HepG2 (cell line): ENCODE data around the gene SORL1-AS1.

Experiments used
- ATAC-seq: fragments of 200-7000 bp; cut with Tn5 transposase; 3 replicates; pipeline ENCODE4 v1.9.1; 2020; ENCODE audit warnings: mild to moderate bottlenecking, moderate library complexity
- BruUV-seq: library from RNA; stranded (reverse); fragments of 400-500 nt; replicated peaks from 2 replicates; lab custom pipeline; 2021; lab: Mats Ljungman, UMichigan
- CTCF ChIA-PET: fragments of 300-600 bp; formaldehyde crosslinking; extraction: SDS; loops from one replicate; lab custom pipeline; 2021; ENCODE audit warnings: low total read pairs, inconsistent platforms, low intra/inter-chr PET ratio; lab: Yijun Ruan, JAX
- POLR2A ChIA-PET: fragments of 350-600 bp; sonication (Branson Sonifier 250); formaldehyde crosslinking; loops from one replicate; lab custom pipeline; 2020; ENCODE audit warnings: antibody characterized with exemption, inconsistent platforms; lab: Yijun Ruan, JAX
- DNase-seq: peaks from one replicate; pipeline ENCODE4 v3.0.0-alpha.2; 2015; ENCODE audit warnings: low spot score
- FAIRE-seq: peaks from 3 replicates; lab custom pipeline; 2011; peaks lifted over from hg19 to GRCh38; lab: Jason Lieb, UNC
- H2AFZ ChIP-seq: one replicate; pipeline ENCODE4 v1.6.1; 2011; ENCODE audit warnings: low read length, inconsistent platforms
- H3K27ac ChIP-seq: fragments of 300-600 bp; 3 replicates; pipeline ENCODE4 v1.8.0; 2011; ENCODE audit warnings: mixed run types, mild to moderate bottlenecking, mixed read lengths, low read length, inconsistent platforms; ENCODE audit not compliant: insufficient read depth; ENCODE audit errors: extremely low read length
- H3K27me3 ChIP-seq, 2 experiments: fragments of 200-600 bp in 1 of 2; 2 replicates in 1 of 2; 3 replicates in 1 of 2; pipeline versions ENCODE4 v1.6.0 to v1.8.0; 2011; ENCODE audit warnings: low read length in 2 of 2, mild to moderate bottlenecking in 2 of 2, moderate library complexity in 2 of 2, inconsistent platforms in 1 of 2; ENCODE audit not compliant: insufficient read depth in 2 of 2, control insufficient read depth in 1 of 2
- H3K36me3 ChIP-seq, 2 experiments: fragments of 200-600 bp in 1 of 2; replicated peaks in 1 of 2; 2 replicates in 1 of 2; 3 replicates in 1 of 2; pipeline versions ENCODE4 v1.5.1 to v1.8.0; 2011; ENCODE audit warnings: low read length in 2 of 2, inconsistent platforms in 1 of 2; ENCODE audit not compliant: insufficient read depth in 2 of 2, control insufficient read depth in 1 of 2
- H3K4me1 ChIP-seq: 2 replicates; pipeline ENCODE4 v1.5.1; 2012; ENCODE audit warnings: low read length, inconsistent platforms; ENCODE audit not compliant: insufficient read depth
- H3K4me2 ChIP-seq: 2 replicates; pipeline ENCODE4 v1.6.0; 2011; ENCODE audit warnings: low read depth, low read length, inconsistent platforms
- H3K4me3 ChIP-seq, 3 experiments: fragments of 200-600 bp in 1 of 3; sonication (generic), shearing (Covaris generic) in 1 of 3; replicated peaks in 1 of 3; 2 replicates each; pipeline ENCODE4 v1.5.1; 2011 to 2016; ENCODE audit warnings: low read length in 3 of 3, inconsistent platforms in 2 of 3, low read depth in 2 of 3, mild to moderate bottlenecking in 2 of 3, control low read depth in 1 of 3, mixed read lengths in 1 of 3; ENCODE audit not compliant: insufficient read depth in 1 of 3
- H3K79me2 ChIP-seq: one replicate; pipeline ENCODE4 v1.6.1; 2011; ENCODE audit warnings: low read length, inconsistent platforms; ENCODE audit not compliant: insufficient read depth
- H3K9ac ChIP-seq: 2 replicates; pipeline ENCODE4 v1.6.0; 2011; ENCODE audit warnings: mild to moderate bottlenecking, low read depth, low read length, inconsistent platforms; ENCODE audit not compliant: insufficient read depth
- H3K9me3 ChIP-seq: 2 replicates; pipeline ENCODE4 v1.5.1; 2012; ENCODE audit warnings: mild to moderate bottlenecking, low read length
- H4K20me1 ChIP-seq: 2 replicates; pipeline ENCODE4 v1.6.0; 2011; ENCODE audit warnings: inconsistent platforms, mild to moderate bottlenecking, low read length, moderate library complexity; ENCODE audit not compliant: insufficient read depth
- FOSL2 ChIP-seq: sonication (generic); formaldehyde crosslinking; IDR thresholded peaks from 2 replicates; pipeline ENCODE4 v1.4.0; 2020; ENCODE audit warnings: missing genetic modification reagents
- NR2F6 ChIP-seq, 2 experiments: IDR thresholded peaks; 2 replicates each; pipeline ENCODE4 v1.6.1; 2016; ENCODE audit warnings: antibody characterized with exemption in 1 of 2, mild to moderate bottlenecking in 1 of 2
- ZBTB33 ChIP-seq: sonication (generic); formaldehyde crosslinking; IDR thresholded peaks from 2 replicates; pipeline ENCODE4 v1.4.0; 2020; ENCODE audit warnings: missing genetic modification reagents
- ZBTB38 ChIP-seq: sonication (generic); formaldehyde crosslinking; IDR thresholded peaks from 2 replicates; pipeline ENCODE4 v1.5.1; 2020; ENCODE audit warnings: mild to moderate bottlenecking, missing genetic modification reagents
- ZFP36L2 ChIP-seq: sonication (generic); formaldehyde crosslinking; IDR thresholded peaks from 2 replicates; pipeline ENCODE4 v1.4.0; 2020; ENCODE audit warnings: missing genetic modification reagents
- ZNF616 ChIP-seq: sonication (generic); formaldehyde crosslinking; IDR thresholded peaks from 2 replicates; pipeline ENCODE4 v1.5.0; 2020; ENCODE audit warnings: low read depth, mild to moderate bottlenecking, missing genetic modification reagents
- ZNF7 ChIP-seq: IDR thresholded peaks from 2 replicates; pipeline ENCODE4 v1.6.1; 2016; ENCODE audit warnings: missing biosample characterization, missing genetic modification reagents
- ZNF879 ChIP-seq: sonication (generic); formaldehyde crosslinking; IDR thresholded peaks from 2 replicates; pipeline ENCODE4 v1.8.1; 2023; ENCODE audit warnings: missing genetic modification reagents
- WGBS: methylation state at CpG from one replicate; pipeline ENCODE4 v1.1.6; 2017; ENCODE audit warnings: low lambda C conversion rate; 5-methylcytosine and 5-hydroxymethylcytosine counted together
- in situ Hi-C: cut with HindIII; loops from 2 replicates; pipeline ENCODE4 v1.10.0; 2017; ENCODE audit warnings: low pct_unique_long_range_greater_than_20kb; ENCODE audit not compliant: extremely low pct_ligation_motif_present
- intact Hi-C: fragments of 100-400 bp; cut with micrococcal nuclease; formaldehyde crosslinking; loops from one replicate; pipeline ENCODE4 v1.10.0; 2022; ENCODE audit not compliant: unreplicated experiment
- TF ChIP-seq, protein P1 (sequence below): sonication (generic); formaldehyde crosslinking; IDR thresholded peaks from 2 replicates; pipeline ENCODE4 v1.5.1; 2020; ENCODE audit warnings: mild to moderate bottlenecking, missing genetic modification reagents, moderate library complexity

SORL1-AS1 gene

GRCh38 chr11:121464352-121464946 is 11.7 kb upstream of the SORL1-AS1 start:
- TF ChIP-seq ZFP36L2 (no peak), ZBTB38 (peak; percentile 75; the same call in 1 of the 2 replicates), ZNF879 (CRISPR knock-in tag) (no peak), ZBTB33 (CRISPR knock-in tag) (peak; percentile 8; the same call in 1 of the 2 replicates), FOSL2 (peak; percentile 74), NR2F6 (IDR thresholded peaks at IDR 0.05) (no peak), NR2F6 (CRISPR knock-in tag; IDR thresholded peaks at IDR 0.05) (no peak), ZNF616 (no peak), ZNF7 (CRISPR knock-in tag) (no peak)
- TF ChIP-seq, protein P1, sequence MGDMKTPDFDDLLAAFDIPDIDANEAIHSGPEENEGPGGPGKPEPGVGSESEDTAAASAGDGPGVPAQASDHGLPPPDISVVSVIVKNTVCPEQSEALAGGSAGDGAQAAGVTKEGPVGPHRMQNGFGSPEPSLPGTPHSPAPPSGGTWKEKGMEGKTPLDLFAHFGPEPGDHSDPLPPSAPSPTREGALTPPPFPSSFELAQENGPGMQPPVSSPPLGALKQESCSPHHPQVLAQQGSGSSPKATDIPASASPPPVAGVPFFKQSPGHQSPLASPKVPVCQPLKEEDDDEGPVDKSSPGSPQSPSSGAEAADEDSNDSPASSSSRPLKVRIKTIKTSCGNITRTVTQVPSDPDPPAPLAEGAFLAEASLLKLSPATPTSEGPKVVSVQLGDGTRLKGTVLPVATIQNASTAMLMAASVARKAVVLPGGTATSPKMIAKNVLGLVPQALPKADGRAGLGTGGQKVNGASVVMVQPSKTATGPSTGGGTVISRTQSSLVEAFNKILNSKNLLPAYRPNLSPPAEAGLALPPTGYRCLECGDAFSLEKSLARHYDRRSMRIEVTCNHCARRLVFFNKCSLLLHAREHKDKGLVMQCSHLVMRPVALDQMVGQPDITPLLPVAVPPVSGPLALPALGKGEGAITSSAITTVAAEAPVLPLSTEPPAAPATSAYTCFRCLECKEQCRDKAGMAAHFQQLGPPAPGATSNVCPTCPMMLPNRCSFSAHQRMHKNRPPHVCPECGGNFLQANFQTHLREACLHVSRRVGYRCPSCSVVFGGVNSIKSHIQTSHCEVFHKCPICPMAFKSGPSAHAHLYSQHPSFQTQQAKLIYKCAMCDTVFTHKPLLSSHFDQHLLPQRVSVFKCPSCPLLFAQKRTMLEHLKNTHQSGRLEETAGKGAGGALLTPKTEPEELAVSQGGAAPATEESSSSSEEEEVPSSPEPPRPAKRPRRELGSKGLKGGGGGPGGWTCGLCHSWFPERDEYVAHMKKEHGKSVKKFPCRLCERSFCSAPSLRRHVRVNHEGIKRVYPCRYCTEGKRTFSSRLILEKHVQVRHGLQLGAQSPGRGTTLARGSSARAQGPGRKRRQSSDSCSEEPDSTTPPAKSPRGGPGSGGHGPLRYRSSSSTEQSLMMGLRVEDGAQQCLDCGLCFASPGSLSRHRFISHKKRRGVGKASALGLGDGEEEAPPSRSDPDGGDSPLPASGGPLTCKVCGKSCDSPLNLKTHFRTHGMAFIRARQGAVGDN (CRISPR knock-in tag): peak; percentile 52
- in situ Hi-C loops: no loop called here

More at GRCh38 chr11:121464352-121464946, 11.7 kb upstream of the SORL1-AS1 start:
- ATAC-seq: no peak
- Histone ChIP-seq H3K27me3 (no peaks in the 10 kb centered on the region), H3K79me2 (peaks cover 91% of the 10 kb centered on the region), H3K4me2 (no peak overlapping the region), H3K4me1 (peaks cover 89% of the 10 kb centered on the region), H3K9me3 (no peaks in the 10 kb centered on the region), H3K27ac (no peak overlapping the region), H3K9ac (no peak overlapping the region), H2AFZ (no peak overlapping the region), H4K20me1 (peaks cover 41% of the 10 kb centered on the region), H3K36me3 (peaks cover 2 to 17% of the 10 kb centered on the region in 2 experiments), H3K4me3 (no peak overlapping the region)
- FAIRE-seq: no peak
- 96% methylated on average over 4 of the region's 11 CpGs for WGBS
- intact Hi-C loops: no loop called here
- DNase-seq: peak; percentile 15
- ChIA-PET CTCF (no interaction called here), POLR2A (interaction anchor here (0.7 kb wide), 1 partner anchor 13 kb away, joined by 3 read pairs; no protein-coding TSS in a partner anchor)
- BruUV-seq: no TSS peak
